Nucleus accumbens (tissue), 56 donors: Measurements from ENCODE around the gene SOBP.

Experiments used
- DNase-seq, 56 donors: peaks; one replicate each; lab custom pipeline; 2025; lab: John Stamatoyannopoulos, UW

SOBP gene

DNA sequence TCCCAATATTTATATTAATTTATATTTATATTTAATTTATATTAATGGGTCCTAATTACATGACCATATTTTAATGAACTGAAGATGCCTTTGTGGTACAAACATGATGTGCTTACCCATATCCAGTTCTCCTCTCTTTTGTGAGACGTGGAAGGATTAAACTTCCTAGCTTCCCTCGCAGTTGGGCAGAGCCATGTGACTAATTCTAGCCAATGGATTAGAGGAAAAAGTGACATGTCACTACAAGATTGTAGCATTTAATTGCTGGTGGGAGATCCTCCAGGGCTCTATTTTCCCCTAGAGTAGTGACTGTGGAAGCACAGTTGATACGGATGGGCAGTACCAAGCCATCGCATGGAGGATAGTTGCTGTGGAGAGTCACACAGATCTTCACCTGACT is 4.8 kb upstream of the SOBP start:
- no peak for DNase-seq

DNA sequence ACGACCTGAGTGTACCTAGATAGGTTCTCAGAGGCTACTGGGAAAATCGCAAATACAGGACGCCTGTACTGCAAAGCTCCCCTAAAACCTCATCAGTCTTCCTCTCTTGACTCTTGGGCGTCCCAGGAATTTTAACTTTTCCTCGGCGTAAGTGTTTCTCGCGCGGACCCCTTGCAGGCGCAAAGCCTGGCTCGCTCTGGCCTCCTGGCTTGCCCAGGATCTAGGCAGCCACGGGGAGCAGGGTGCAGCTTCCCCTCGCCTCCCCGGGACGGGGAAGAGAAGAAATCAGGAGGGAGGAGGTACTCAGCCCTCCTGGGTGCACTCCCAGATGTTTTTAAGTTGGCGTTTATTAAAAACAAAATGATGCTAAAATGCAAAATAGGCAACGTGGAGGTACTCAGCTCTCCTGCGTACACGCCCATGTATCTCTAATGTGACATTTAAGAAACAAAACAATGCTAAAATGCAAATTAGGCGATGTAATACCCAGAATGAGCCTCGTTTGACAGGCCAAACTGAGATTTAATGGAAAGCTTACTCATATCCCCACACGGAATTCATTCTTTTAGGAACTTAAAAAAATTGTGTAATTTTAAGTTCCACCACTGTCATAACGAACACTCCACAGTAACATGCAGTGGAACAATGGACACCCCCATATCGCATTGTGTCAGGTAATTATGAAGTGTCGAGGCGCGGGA is 1.6 kb upstream of the SOBP start:
- peak in 12 of 56 donors; percentile 2 to 43 (median 20) for DNase-seq

DNA sequence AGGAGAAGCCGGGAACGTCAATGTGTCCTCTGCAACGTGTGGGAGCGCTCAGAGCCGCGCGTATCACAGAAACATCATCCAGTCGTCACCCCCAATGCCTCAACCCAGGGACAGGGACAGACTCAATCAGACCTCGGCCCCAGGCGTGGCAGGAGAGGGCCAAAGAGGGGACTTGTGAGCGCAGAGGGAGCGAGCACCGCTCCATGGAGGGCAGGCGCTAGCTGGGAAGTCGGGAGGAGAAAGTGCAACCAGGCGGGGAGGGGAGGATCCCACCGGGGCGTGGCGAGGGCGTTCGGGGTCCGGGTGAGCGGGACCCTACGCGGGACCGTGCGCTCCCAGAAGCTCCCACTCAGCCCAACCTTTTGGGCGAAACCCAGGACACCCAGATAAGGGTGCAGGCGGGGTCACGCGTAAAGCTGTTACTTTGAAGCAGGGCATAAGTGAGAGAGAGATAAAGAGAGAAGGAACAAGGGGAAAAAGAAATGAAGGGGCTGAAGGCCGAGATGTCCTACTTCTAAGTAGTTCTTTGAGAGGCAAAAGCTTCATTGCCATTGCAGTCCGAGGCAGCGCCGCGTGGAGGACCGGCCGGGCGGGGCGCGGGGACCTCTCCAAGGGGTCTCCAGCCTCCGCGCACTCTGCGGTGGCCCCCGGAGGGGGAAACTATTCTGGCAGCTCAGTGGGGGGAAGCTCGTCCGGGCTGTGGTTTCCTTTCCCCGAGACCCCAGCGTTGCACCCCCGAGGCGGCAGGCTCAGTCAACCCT is 862 bp upstream of the SOBP start:
- DNase-seq: peak in 46 of 56 donors; percentile 19 to 75 (median 50)

DNA sequence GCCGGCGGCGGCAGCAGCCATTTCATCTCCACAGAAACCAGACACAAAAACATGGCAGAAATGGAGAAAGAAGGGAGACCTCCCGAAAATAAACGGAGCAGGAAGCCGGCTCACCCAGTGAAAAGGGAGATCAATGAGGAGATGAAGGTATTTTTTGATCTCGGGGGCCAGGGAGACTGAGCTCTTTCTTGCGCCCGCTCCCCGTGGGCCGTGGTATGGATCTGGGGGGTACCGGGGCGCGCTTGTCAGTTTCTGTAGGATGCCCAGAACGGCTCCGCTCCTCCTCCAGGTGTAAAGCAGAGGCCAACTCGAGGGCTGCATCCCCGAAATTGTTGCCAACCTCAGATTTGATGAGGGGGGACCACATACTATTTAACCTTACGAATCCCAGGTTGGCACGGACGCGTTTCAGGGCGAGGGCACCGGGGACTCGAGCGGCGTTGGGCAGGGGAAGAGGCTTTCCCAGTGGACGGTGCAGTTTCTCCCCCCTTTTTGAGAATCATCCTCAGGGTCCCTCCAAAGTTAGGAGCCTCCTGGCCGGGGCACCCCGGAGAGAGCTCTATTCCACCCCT is 735 bp downstream of the SOBP start:
- DNase-seq: peak in 24 of 56 donors; percentile 24 to 72 (median 48)

DNA sequence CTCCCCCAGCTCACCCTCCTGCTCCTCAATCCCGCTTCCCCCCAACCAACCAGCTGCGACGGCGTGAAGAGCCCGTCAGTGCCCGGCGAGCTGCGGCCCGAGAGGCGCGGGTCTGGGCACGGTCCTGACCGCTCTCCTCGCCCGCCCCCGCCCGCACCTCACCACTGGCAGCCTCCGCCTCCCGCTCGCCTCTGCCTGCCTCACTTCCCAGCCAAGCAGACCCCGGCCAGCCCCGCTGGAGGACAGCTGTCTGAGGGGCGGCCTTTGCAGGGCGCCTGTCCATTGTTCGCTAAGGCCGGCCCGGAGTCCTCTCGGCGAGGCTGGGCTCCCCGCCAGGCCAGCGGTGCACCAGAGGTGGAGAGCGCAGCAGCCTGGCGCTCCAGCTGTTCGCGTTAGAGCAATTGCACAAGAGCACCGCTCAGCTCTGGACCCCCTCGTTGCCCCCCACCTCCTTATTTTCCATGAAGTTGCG is 1.3 kb downstream of the SOBP start:
- DNase-seq: peak in 42 of 56 donors; percentile 16 to 85 (median 56)

DNA sequence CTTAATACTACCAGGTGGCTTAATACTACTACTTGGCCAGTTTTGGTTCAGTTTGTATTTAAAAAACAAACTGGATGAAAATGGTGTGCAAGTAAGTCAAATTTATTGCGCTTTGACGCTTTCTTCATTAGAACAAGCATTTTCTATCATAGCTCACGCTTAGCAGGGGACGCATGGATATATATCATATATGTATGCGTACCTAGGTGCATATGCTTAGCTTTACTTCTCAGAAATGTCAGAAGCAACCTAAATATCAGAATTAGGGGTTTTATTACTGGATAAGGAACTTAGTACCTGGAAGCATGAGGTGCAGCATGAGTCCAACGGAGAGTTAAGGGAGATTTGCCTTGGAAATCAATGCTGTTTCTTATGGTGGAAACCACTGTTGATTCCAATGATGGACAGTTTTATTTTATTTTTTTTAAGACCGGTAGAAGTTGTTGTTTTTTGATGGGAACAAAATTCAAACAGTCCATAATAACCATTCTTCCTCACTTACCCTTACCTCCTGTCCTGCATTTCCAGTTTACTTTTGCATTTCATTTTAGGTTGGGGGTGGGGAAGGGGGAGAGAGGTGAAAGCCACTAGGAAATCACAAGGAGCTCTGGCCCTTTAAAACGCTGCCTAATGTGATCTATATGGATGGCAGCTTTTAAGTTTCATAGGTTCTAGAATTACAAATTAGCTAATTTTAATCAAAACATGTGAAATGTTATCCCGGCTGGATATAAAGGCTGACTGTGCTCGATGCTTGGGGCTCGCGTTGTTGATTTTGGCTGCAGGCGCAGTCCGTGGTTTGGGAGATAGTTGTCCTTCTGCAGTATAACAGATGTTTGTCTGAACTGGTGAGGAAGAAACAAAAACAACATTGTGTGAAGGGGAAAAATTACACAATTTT is 2.1 kb downstream of the SOBP start:
- peak in 37 of 56 donors; percentile 2 to 69 (median 28) for DNase-seq

DNA sequence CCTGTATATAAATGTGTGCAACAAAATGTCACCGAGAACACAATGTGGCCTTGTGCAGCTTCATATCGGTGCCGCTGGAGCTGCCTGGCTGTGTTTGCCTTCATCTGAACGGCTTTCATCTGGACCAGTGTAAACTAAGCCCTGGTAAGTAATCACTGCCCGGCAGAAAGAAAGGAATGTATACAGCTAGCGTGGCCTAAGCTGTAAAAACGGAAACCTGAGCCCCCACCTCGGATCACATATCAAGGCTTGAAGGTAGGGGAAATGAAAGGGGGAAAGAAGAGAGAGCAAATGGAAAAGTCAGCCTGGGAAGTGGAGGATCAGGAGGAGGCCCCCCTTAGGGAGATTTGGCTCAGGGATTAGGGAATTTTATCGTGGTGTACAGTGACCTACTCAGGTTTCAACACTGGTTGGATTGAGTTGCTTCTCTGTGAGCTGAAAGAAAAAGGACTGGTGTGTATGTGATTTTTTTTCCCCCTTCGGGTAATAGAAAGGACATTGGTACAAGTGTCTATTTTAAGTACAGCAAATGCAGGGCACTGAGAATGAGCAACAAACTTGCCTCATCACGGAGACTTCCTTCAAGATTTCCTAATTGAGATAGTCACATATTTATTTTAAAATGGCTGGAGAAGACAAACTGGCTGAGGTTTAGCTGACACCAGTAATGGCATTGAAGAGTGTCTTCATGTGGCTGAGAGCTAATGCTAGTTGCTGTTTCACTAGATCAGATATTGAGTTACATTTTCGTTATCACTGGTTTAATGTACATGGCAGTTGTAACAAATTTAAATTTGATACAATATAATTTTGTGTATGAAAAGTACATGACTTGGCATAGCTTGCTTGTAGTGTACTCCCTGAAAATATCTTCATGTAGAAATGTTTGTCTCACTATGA is 3.5 kb downstream of the SOBP start:
- peak in 29 of 56 donors; percentile 1 to 58 (median 28) for DNase-seq

DNA sequence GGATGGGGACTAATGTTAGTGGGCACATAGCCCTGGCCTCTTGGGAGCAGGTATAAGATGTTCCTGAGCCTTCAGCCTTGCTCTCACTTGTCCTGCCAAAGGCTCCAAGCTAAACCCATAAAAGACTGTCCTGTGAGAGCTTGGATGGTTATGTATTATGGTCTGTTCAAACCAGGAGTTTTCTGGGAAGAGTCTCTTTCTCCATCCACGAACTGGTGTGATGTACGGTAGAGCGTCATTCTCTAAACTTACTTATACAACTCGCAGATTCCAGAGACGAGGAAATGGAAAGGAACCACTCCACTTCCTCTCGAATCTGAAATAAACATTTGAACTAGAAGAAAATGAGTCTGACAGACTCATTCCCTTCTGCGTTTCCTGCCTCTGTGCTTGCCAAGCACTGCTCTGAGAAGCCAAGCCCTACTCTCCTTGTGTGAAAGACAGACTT is 5.3 kb downstream of the SOBP start:
- peak in 8 of 56 donors; percentile 2 to 29 (median 10) for DNase-seq

DNA sequence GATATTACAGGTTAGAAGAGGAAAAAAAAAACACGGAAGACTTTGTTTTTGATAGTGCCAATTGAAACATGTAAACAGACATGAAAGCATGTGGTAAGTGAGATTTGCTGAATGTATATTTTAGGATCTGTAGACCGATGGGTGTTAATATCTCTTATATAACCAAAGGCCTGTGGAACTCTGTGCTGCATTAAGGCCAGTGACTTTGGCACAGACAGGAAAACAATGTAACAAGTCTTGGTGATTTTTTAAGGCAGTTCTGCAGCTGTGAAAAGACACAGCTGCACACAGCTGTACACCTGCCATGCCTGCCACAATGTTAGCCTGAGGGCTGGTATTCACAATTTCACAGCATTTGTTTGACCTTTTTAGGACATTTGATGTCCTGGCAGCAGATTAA is 6.1 kb downstream of the SOBP start:
- no peak for DNase-seq

DNA sequence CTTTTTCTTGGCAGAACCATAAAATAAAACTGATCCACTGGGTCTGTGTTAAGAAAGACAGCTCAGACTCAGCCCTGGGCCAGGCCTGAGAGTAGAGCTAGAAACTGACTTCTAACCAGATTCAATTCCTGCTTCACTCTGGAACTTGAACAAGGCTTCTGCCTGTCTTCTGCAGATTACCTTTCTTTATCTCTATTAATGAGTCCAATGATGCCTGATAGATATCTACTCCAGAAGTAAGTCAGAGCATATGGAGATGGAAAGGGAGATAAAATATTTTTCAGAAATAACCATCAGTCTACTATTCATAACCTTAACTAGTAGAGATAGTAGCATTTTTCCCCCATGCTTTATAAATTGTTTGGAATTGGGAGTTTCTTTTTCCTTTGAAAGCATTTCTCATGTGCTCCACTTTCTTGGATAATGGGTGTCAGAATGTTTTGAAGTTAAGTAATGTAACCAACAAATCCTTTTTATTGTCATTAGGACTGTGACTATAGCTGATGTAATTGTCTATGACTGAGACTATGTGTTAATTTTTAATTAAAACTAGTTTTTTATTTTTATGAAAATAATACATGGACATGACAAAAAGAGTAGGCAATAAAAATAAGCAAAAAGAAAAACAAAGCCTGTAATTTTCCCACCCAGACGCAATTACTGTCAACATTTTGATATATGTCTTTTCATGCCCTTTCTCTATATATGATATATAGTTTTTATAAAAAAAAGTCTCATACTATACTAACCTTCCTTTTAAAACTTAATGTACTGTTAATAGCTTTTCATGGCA is 7.2 kb downstream of the SOBP start:
- no peak for DNase-seq

DNA sequence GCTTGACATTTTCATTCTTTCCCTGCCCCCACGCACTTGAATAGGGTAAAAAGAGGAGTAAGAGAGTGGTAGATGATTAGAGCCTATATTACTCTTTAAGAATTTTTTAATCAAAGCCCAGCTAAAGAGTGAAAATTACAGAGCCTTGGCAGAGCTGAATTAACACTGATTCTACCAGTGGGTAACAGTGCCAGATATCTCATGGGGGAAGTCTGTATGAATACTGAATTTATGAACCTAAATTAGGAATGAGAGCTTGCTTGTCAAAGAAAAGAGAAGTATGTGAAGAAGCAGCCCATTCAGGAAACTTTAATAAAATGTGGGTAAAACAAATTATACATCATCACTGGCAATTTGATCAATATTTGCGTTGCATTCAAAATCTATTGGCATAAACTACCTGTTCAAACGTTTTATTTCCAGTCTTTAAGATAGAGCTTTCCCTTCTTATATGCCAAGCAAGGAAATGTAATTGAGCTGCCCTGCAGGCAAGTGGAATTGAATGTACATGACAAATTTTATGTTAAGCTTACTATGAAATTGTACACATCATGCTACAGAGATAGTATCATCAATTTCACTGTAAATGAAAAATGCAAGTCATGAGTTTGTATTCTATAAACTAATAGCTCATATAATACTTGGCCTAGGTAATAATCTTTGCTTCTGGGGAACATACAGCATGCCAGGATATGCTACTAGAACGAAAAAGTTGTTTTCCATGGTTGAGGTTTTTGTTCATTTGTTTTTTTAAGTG is 14.5 kb downstream of the SOBP start:
- DNase-seq: no peak

DNA sequence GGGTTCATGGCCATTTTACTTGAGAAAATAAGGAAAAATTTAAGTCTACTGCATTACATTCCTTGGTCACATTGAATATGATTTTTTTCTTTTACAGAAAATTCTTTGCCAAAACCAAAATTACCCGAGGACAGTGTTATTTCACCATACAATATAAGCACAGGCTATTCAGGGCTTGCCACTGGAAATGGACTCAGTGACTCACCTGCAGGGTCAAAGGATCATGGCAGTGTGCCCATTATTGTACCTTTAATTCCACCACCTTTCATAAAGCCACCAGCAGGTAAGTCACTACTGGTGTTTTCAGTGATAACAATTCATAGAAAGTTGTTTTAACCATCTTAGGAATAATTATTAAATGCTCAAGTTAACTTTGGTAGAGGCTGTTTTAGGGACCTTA is 16.2 kb downstream of the SOBP start:
- no peak for DNase-seq

DNA sequence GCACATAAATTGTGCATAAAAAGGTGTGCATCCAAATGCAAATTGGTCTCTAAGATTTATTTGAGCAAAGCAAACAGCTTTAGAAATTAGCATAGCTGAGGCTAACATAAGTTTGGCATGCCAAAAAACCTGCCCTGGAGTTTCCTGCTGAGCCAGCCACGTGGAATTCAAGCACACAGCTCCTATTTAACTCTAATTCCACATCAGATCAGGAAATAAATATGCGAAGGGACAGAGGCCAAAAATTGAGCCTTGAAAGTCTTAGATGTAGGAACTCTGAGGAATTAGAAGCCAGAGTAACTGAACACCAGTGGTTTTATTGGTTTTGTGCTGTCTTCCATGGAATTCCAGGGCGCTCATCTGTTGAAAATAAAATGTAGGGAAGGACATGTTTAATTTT is 19.6 kb downstream of the SOBP start:
- DNase-seq: no peak

DNA sequence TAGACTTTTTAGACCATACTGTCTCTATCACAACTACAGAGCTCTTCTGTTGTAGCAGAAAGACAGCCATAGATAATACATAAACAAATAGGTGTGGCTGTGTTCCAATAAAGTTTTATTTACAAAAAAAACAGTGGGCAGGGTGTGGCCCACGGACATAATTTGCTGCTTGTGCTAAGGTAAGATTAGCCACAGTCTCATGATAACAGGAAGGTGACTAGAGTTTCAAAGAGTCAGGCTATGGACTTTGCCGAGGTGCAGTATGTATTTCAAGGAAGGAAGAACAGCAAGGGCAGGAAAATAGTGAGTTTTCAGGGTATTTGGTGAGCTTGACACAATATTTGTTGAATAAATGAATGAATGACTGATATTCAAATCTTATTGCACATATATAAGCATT is 20.2 kb downstream of the SOBP start:
- DNase-seq: no peak

DNA sequence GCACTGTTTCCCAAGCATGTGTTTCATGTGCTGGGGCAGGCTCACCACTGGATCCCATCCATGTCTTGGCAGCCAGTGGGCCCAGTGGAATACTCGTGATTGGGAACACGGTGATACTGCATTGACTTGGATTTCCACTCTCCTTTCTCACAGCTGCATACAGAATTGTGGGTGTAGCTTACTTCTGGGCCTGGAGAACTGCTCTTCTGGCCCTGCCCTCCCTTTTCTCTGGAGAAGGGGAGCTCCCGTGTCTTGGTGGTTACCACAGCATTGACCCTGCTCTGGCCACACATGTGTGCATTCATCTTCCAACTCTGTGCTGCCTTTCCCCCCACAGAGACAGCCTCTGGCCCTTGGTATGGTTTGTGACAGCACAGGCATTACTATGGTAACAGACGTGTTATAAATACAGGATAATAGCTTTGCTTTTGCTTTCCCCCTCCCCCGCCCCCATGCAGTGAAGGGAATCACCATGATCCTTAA is 21.6 kb downstream of the SOBP start:
- DNase-seq: no peak

DNA sequence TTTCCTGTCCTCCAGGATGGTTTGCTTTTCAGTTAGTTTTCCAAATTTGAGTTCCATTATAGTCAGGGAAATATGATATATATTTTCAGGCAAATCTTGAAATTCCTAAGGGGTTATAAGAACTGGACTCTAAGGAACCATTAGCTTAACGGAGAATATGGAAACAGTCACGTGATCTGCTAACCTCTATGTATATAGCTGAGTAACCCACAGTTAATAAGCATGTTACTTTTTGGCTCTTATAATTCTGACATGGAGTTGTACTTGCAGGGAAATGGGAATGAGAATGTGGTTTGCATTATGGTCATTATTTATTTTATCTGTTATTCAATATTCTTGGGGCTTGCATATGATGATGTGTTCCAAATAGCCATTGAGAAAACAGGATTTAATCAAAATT is 23.3 kb downstream of the SOBP start:
- DNase-seq: no peak

DNA sequence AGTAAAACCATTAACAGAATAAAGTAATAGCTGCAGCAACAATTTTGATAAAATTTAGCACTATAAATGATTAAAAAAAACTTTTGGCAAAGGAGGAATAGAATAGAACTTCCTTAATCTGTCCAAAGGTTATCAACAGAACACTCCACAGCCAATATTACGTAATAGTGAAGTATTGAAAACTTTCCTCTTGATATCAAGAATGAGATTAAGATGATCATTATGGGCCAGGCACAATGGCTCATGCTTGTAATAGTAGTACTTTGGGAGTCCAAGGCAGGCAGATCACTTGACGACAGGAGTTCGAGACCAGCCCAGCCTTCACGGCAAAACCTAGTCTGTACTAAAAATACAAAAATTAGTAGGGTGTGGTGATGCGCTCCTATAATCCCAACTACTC is 26.0 kb downstream of the SOBP start:
- no peak for DNase-seq

DNA sequence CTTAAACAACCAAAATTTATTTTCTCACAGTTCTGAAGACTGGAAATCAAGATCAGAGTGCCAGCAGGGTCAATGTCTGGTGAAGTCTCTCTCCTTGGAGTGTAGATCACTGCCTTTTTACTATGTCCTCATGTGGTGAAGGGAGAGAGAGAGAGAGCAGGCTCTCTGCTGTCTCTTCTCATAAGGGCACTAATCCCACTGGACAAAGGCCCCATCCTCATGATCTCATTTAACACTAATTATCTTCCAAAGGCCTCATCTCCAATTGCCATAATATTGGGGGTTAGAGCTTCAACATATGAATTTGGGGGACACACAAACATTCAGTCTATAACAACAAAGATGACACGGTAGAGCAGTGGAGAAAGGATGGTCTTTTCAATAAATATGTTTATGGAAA is 27.4 kb downstream of the SOBP start:
- no peak for DNase-seq
